Kidney epithelial cell (primary cell): ENCODE data around the gene SLC16A9. TPM values are rescaled to one million over a fixed set of nuclear protein-coding genes. Genes with fewer than 3 reads are reported as not detected.

Experiments
- DNase-seq: peaks from one replicate; pipeline ENCODE4 v3.0.0-alpha.2; 2010; ENCODE audit warnings: low read depth
- H3K27me3 ChIP-seq: 2 replicates; pipeline ENCODE4 v1.6.0; 2011; ENCODE audit warnings: low read length; ENCODE audit not compliant: control insufficient read depth, insufficient read depth
- H3K36me3 ChIP-seq: 2 replicates; pipeline ENCODE4 v1.5.1; 2011; ENCODE audit warnings: low read length; ENCODE audit not compliant: control insufficient read depth, insufficient read depth
- H3K4me3 ChIP-seq: 2 replicates; pipeline ENCODE4 v1.5.1; 2011; ENCODE audit warnings: low read depth, mild to moderate bottlenecking, control low read depth, low read length
- CTCF ChIP-seq: IDR thresholded peaks from 2 replicates; pipeline ENCODE4 v1.5.1; 2011; ENCODE audit warnings: mild to moderate bottlenecking, moderate library complexity, low read length, control low read depth, inconsistent platforms; ENCODE audit not compliant: insufficient read depth, poor library complexity, severe bottlenecking
- total RNA-seq: library from RNA; depleted of rRNA; stranded (reverse); fragments of >200 nt; gene quantifications from 2 replicates; pipeline ENCODE4 v1.2.3, GENCODE V29; 2015

SLC16A9 gene
- total RNA-seq, 1 donor from 2014 or later: 10.4 TPM

- H3K4me3 ChIP-seq: no peak overlapping the region
- H3K27me3 ChIP-seq: no peaks in the 10 kb centered on the region
- no peak for TF ChIP-seq CTCF
- no peaks in the 10 kb centered on the region for H3K36me3 ChIP-seq
- no peak for DNase-seq
These were observed 85.5 kb downstream of the SLC16A9 start for GRCh38 chr10:59624136-59624535.

GRCh38 chr10:59623133-59624121 lies 86.2 kb downstream of the SLC16A9 start:
- no peak overlapping the region for H3K4me3 ChIP-seq
- H3K36me3 ChIP-seq: no peaks in the 10 kb centered on the region
- no peak for DNase-seq
- no peak for TF ChIP-seq CTCF
- no peaks in the 10 kb centered on the region for H3K27me3 ChIP-seq

- TF ChIP-seq CTCF: peak; percentile 32
- H3K4me3 ChIP-seq: no peak overlapping the region
- H3K36me3 ChIP-seq: no peaks in the 10 kb centered on the region
- H3K27me3 ChIP-seq: no peaks in the 10 kb centered on the region
- DNase-seq: no peak
These were observed 87.1 kb downstream of the SLC16A9 start for GRCh38 chr10:59622320-59623132.

- Histone ChIP-seq H3K36me3 (no peaks in the 10 kb centered on the region), H3K4me3 (no peak overlapping the region), H3K27me3 (no peaks in the 10 kb centered on the region)
- no peak for TF ChIP-seq CTCF
- no peak for DNase-seq
These were observed 87.9 kb downstream of the SLC16A9 start for GRCh38 chr10:59621771-59622170.

- Histone ChIP-seq H3K4me3 (no peak overlapping the region), H3K36me3 (no peaks in the 10 kb centered on the region), H3K27me3 (no peaks in the 10 kb centered on the region)
- DNase-seq: no peak
- no peak for TF ChIP-seq CTCF
These were observed 91.0 kb downstream of the SLC16A9 start for GRCh38 chr10:59618666-59619065.
